AG10803 (cell line): ENCODE measurements around the gene ACOT2.
"Not testable (repeated sequence)": the region's sequence is repeated elsewhere in the genome, so short reads cannot be mapped to it uniquely, and the experiment has no call there.

Source experiments
- DNase-seq: peaks from one replicate; pipeline ENCODE4 v3.0.0; 2010; ENCODE audit warnings: low read depth
- H3K4me3 ChIP-seq: 2 replicates; pipeline ENCODE4 v1.5.1; 2011; ENCODE audit warnings: mild to moderate bottlenecking, low read length, control low read depth
- TF ChIP-seq, protein P1 (sequence below): conservative IDR thresholded peaks from 2 replicates; pipeline ENCODE4 v1.5.1; 2011; ENCODE audit warnings: mild to moderate bottlenecking, low read length, control low read depth, inconsistent platforms

The ACOT2 gene

GRCh38 chr14:73567951-73568885, 795 bp upstream of the ACOT2 start:
- TF ChIP-seq, protein P1, sequence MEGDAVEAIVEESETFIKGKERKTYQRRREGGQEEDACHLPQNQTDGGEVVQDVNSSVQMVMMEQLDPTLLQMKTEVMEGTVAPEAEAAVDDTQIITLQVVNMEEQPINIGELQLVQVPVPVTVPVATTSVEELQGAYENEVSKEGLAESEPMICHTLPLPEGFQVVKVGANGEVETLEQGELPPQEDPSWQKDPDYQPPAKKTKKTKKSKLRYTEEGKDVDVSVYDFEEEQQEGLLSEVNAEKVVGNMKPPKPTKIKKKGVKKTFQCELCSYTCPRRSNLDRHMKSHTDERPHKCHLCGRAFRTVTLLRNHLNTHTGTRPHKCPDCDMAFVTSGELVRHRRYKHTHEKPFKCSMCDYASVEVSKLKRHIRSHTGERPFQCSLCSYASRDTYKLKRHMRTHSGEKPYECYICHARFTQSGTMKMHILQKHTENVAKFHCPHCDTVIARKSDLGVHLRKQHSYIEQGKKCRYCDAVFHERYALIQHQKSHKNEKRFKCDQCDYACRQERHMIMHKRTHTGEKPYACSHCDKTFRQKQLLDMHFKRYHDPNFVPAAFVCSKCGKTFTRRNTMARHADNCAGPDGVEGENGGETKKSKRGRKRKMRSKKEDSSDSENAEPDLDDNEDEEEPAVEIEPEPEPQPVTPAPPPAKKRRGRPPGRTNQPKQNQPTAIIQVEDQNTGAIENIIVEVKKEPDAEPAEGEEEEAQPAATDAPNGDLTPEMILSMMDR = no peak
- H3K4me3 ChIP-seq = peak overlapping the region; percentile 75
- peak; percentile 33 for DNase-seq

- DNase-seq = not testable (repeated sequence)
- peak overlapping the region; percentile 75 for H3K4me3 ChIP-seq
Measured at GRCh38 chr14:73568886-73569184, 178 bp upstream of the ACOT2 start.

- DNase-seq = peak; percentile 32
- not testable (repeated sequence) for H3K4me3 ChIP-seq
Measured at GRCh38 chr14:73570913-73571312, 1.9 kb downstream of the ACOT2 start.

GRCh38 chr14:73573034-73573433, 4.0 kb downstream of the ACOT2 start:
- H3K4me3 ChIP-seq, DNase-seq: not testable (repeated sequence)

More at GRCh38 chr14:73570913-73571312, 1.9 kb downstream of the ACOT2 start:
- TF ChIP-seq, protein P1 = peak; percentile 53

DNA sequence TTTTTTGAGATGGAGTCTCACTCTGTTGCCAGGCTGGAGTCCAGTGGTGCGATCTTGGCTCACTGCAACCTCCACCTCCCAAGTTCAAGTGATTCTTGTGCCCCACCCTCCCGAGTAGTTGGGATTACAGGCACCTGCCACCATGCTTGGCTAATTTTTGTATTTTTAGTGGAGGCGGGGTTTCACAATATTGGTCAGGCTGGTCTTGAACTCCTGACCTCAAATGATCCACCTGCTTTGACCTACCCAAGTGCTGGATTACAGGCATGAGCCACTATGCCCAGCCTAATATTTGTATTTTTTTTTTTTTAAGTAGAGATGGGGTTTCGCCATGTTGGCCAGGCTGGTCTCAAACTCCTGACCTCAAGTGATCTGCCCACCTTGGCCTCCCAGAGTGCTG, 4.7 kb downstream of the ACOT2 start:
- DNase-seq, H3K4me3 ChIP-seq: not testable (repeated sequence)

GRCh38 chr14:73574251-73574650, 5.2 kb downstream of the ACOT2 start:
- DNase-seq, H3K4me3 ChIP-seq: not testable (repeated sequence)

DNA sequence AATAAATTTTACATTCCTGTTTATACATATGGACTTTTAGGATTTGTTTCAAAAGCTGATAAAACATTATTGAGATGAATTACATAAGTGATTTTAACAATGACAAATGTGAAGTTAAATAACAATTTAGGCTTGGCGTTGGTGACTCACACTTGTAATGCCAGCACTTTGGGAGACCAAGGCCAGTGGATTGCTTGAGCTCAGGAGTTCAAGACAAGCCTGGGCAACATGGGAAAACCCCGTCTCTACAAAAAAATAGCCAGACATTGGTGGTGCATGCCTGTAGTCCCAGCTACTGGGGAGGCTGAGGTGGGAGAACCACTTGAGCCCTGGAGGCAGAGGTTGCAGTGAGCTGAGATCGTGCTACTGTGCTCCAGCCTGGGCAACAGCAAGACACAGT, 7.4 kb downstream of the ACOT2 start:
- H3K4me3 ChIP-seq = no peak overlapping the region
- DNase-seq = no peak
- TF ChIP-seq, protein P1 = no peak

DNA sequence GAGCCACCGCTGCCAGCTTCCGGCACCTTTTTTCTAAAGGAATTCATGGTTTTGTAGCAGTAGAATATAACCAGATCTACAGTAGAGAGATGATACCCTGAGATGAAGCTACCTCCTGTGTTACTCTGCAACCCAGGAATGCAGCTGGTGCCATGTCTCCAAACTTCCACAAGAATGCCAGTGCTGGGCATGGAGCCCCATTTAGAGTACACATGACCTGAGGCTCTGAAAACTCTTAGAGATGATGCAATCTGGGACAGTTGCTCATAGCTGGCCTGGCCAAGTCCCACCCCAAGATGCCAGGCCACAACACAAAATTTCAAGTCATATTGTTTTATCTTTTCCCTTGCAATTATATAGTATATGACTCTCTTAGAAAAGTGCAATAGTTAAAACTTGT, 8.2 kb downstream of the ACOT2 start:
- H3K4me3 ChIP-seq, DNase-seq: not testable (repeated sequence)

DNA sequence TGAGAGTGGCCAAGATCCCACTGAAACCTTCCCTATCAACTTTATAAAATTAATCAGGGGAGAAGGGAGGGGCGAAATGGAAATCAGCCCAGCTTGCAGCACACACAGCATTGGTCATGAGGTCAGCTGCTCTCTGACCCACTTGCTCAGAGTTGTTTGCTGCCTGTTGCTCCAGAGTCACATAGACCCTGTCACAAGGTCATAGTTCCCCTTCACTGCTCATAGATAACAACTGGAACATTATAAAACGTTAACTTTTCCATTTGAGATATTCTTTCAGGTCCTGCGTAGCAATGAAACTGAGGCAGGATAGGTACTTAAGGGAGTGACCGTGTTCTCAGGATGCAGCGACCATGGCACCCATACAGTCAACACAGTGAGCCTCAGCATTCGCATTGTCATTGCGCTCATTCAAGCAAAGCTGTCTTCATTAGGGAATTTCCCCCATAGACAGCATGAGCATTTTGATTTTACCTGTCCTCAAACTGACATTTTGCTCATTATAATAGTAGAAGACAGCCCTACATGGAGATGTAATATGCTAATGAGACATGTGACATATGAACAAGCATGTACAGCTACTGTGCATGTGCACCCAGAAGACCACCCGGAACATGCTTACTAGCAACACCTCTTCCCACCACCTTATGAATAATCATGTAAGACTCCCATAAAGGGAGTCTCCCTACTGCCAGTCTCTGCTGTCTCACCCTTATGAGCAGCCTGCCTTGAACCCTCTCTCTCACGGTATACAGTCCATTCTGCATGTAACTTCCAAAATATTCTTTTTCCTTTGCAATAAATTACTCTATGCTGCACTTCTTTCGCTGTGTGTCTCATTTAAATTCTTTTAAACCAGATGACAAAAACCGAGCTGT, 13.3 kb downstream of the ACOT2 start:
- not testable (repeated sequence) for H3K4me3 ChIP-seq, DNase-seq

GRCh38 chr14:73588695-73589094, 19.7 kb downstream of the ACOT2 start:
- no peak for DNase-seq
- TF ChIP-seq, protein P1 = no peak
- no peak overlapping the region for H3K4me3 ChIP-seq
